ENCODE measurements around the gene LAMB3.
"Not testable (repeated sequence)": the region's sequence is repeated elsewhere in the genome, so short reads cannot be mapped to it uniquely, and the experiment has no call there.

LAMB3 gene

GRCh38 chr1:209652121-209652735 lies at the start of gene LAMB3:
Gene LAMB3, minus strand, starts transcription at chr1:209652425. Its CDS starts 1,481 bp downstream, at chr1:209650944.
- H3K27ac Mint-ChIP-seq: peak within 1 kb of the TSS; percentile 82
- no peaks in the 10 kb centered on the region for H3K36me3 Mint-ChIP-seq (ENCODE audit: low read depth)
- H3K9me3 Mint-ChIP-seq: no peaks in the 10 kb centered on the region
- DNase-seq: no peak
- no peak within 1 kb of the TSS for H3K4me3 Mint-ChIP-seq
- ATAC-seq: no peak
- H3K4me1 Mint-ChIP-seq: peaks cover 44% of the 10 kb centered on the region
- peaks cover 2% of the 10 kb centered on the region for H3K27me3 Mint-ChIP-seq

- DNase-seq; H3K27ac Mint-ChIP-seq; H3K4me3 Mint-ChIP-seq; H3K36me3 Mint-ChIP-seq (ENCODE audit: low read depth); H3K9me3 Mint-ChIP-seq; H3K27me3 Mint-ChIP-seq; ATAC-seq: not testable (repeated sequence)
- H3K4me1 Mint-ChIP-seq: peaks cover 54% of the 10 kb centered on the region
These were observed 48.5 kb upstream of the LAMB3 start for GRCh38 chr1:209700686-209701085.

GRCh38 chr1:209697126-209697525 lies 44.9 kb upstream of the LAMB3 start:
- Mint-ChIP-seq H3K4me1 (peaks cover 55% of the 10 kb centered on the region), H3K36me3 (ENCODE audit: low read depth) (peaks cover 2% of the 10 kb centered on the region), H3K27ac (peak overlapping the region; percentile 54), H3K4me3 (no peak overlapping the region), H3K27me3 (peaks cover 2% of the 10 kb centered on the region), H3K9me3 (no peaks in the 10 kb centered on the region)
- no peak for DNase-seq
- ATAC-seq: peak; percentile 68

- H3K4me1 Mint-ChIP-seq: peaks cover 52% of the 10 kb centered on the region
- no peak overlapping the region for H3K4me3 Mint-ChIP-seq
- H3K27ac Mint-ChIP-seq: no peak overlapping the region
These were observed 44.4 kb upstream of the LAMB3 start for GRCh38 chr1:209696673-209697072.

GRCh38 chr1:209692745-209693504 lies 40.7 kb upstream of the LAMB3 start:
- H3K9me3 Mint-ChIP-seq: no peaks in the 10 kb centered on the region
- H3K27me3 Mint-ChIP-seq: peaks cover 2% of the 10 kb centered on the region
- peaks cover 42% of the 10 kb centered on the region for H3K4me1 Mint-ChIP-seq
- H3K36me3 Mint-ChIP-seq (ENCODE audit: low read depth): peaks cover 2% of the 10 kb centered on the region
- ATAC-seq (peak; percentile 54), DNase-seq (peak; percentile 83)
- H3K27ac Mint-ChIP-seq: peak overlapping the region; percentile 44
- peak overlapping the region; percentile 21 for H3K4me3 Mint-ChIP-seq

More at GRCh38 chr1:209696673-209697072, 44.4 kb upstream of the LAMB3 start:
- Mint-ChIP-seq H3K27me3 (peaks cover 2% of the 10 kb centered on the region), H3K9me3 (no peaks in the 10 kb centered on the region), H3K36me3 (ENCODE audit: low read depth) (peaks cover 2% of the 10 kb centered on the region)
- DNase-seq (no peak), ATAC-seq (no peak)

GRCh38 chr1:209692296-209692695 lies 40.1 kb upstream of the LAMB3 start:
- Mint-ChIP-seq H3K9me3 (no peaks in the 10 kb centered on the region), H3K27ac (peak overlapping the region; percentile 28), H3K27me3 (peaks cover 2% of the 10 kb centered on the region), H3K4me1 (peaks cover 40% of the 10 kb centered on the region), H3K4me3 (no peak overlapping the region), H3K36me3 (ENCODE audit: low read depth) (peaks cover 1% of the 10 kb centered on the region)
- DNase-seq (no peak), ATAC-seq (no peak)

- no peaks in the 10 kb centered on the region for H3K27me3 Mint-ChIP-seq
- DNase-seq (no peak), ATAC-seq (no peak)
- no peaks in the 10 kb centered on the region for H3K36me3 Mint-ChIP-seq (ENCODE audit: low read depth)
- H3K9me3 Mint-ChIP-seq: no peaks in the 10 kb centered on the region
- peaks cover 40% of the 10 kb centered on the region for H3K4me1 Mint-ChIP-seq
- H3K4me3 Mint-ChIP-seq: no peak overlapping the region
- no peak overlapping the region for H3K27ac Mint-ChIP-seq
These were observed 39.0 kb upstream of the LAMB3 start for GRCh38 chr1:209691237-209691636.

GRCh38 chr1:209689477-209689876 lies 37.3 kb upstream of the LAMB3 start:
- H3K4me1 Mint-ChIP-seq: peaks cover 42% of the 10 kb centered on the region
- no peak for ATAC-seq

GRCh38 chr1:209688746-209689234 lies 36.6 kb upstream of the LAMB3 start:
- ATAC-seq (no peak), DNase-seq (no peak)
- H3K4me1 Mint-ChIP-seq: peaks cover 38% of the 10 kb centered on the region
- no peaks in the 10 kb centered on the region for H3K36me3 Mint-ChIP-seq (ENCODE audit: low read depth)
- no peak overlapping the region for H3K4me3 Mint-ChIP-seq
- H3K27ac Mint-ChIP-seq: no peak overlapping the region
- no peaks in the 10 kb centered on the region for H3K9me3 Mint-ChIP-seq
- H3K27me3 Mint-ChIP-seq: no peaks in the 10 kb centered on the region

More at GRCh38 chr1:209689477-209689876, 37.3 kb upstream of the LAMB3 start:
- Mint-ChIP-seq H3K27me3 (no peaks in the 10 kb centered on the region), H3K27ac (no peak overlapping the region), H3K9me3 (no peaks in the 10 kb centered on the region), H3K4me3 (no peak overlapping the region), H3K36me3 (ENCODE audit: low read depth) (no peaks in the 10 kb centered on the region)
- DNase-seq: no peak

GRCh38 chr1:209686322-209686721 lies 34.1 kb upstream of the LAMB3 start:
- Mint-ChIP-seq H3K9me3 (no peaks in the 10 kb centered on the region), H3K27ac (no peak overlapping the region), H3K27me3 (peaks cover 5% of the 10 kb centered on the region), H3K4me1 (peaks cover 22% of the 10 kb centered on the region), H3K36me3 (ENCODE audit: low read depth) (no peaks in the 10 kb centered on the region), H3K4me3 (no peak overlapping the region)
- ATAC-seq: no peak
- no peak for DNase-seq

- Mint-ChIP-seq H3K36me3 (ENCODE audit: low read depth) (no peaks in the 10 kb centered on the region), H3K27me3 (peaks cover 5% of the 10 kb centered on the region), H3K4me3 (peak overlapping the region; percentile 29), H3K9me3 (no peaks in the 10 kb centered on the region), H3K27ac (no peak overlapping the region), H3K4me1 (peaks cover 22% of the 10 kb centered on the region)
- ATAC-seq: peak; percentile 59
- peak; percentile 14 for DNase-seq
These were observed 33.6 kb upstream of the LAMB3 start for GRCh38 chr1:209685821-209686220.

GRCh38 chr1:209678981-209679539 lies 26.8 kb upstream of the LAMB3 start:
- ATAC-seq: no peak
- H3K36me3 Mint-ChIP-seq (ENCODE audit: low read depth): peaks cover 5% of the 10 kb centered on the region
- peaks cover 25% of the 10 kb centered on the region for H3K4me1 Mint-ChIP-seq
- H3K4me3 Mint-ChIP-seq: no peak overlapping the region
- H3K27me3 Mint-ChIP-seq: peaks cover 58% of the 10 kb centered on the region
- no peak for DNase-seq
- no peaks in the 10 kb centered on the region for H3K9me3 Mint-ChIP-seq
- H3K27ac Mint-ChIP-seq: no peak overlapping the region

GRCh38 chr1:209675565-209676154 lies 23.4 kb upstream of the LAMB3 start:
- peaks cover 5% of the 10 kb centered on the region for H3K9me3 Mint-ChIP-seq
- DNase-seq: no peak
- peaks cover 58% of the 10 kb centered on the region for H3K27me3 Mint-ChIP-seq
- peak overlapping the region; percentile 43 for H3K27ac Mint-ChIP-seq
- peak overlapping the region; percentile 75 for H3K4me3 Mint-ChIP-seq
- H3K36me3 Mint-ChIP-seq (ENCODE audit: low read depth): peaks cover 7% of the 10 kb centered on the region
- ATAC-seq: no peak
- H3K4me1 Mint-ChIP-seq: peaks cover 55% of the 10 kb centered on the region

- peak; percentile 53 for DNase-seq
- Mint-ChIP-seq H3K4me1 (peaks cover 57% of the 10 kb centered on the region), H3K27ac (peak within 1 kb of the TSS; percentile 43), H3K9me3 (peaks cover 5% of the 10 kb centered on the region), H3K27me3 (peaks cover 54% of the 10 kb centered on the region), H3K36me3 (ENCODE audit: low read depth) (peaks cover 7% of the 10 kb centered on the region), H3K4me3 (peak within 1 kb of the TSS; percentile 75)
- ATAC-seq: peak; percentile 35
These were observed 22.8 kb upstream of the LAMB3 start, which contains the start of gene G0S2 for GRCh38 chr1:209674957-209675564. Gene G0S2, plus strand, starts transcription at chr1:209675412. Its CDS starts 273 bp downstream, at chr1:209675685.

Data from activated naive CD8-positive, alpha-beta T cell treated with anti-CD3 and anti-CD28 coated beads, Interleukin-2, amount 50 U/mL, for 24 hours (primary cell).